Midbrain (tissue), 1 donor: ENCODE measurements around the gene RBFOX2.

Source experiments
- DNase-seq: peaks from one replicate; lab custom pipeline; 2025; lab: John Stamatoyannopoulos, UW

The RBFOX2 gene

DNA sequence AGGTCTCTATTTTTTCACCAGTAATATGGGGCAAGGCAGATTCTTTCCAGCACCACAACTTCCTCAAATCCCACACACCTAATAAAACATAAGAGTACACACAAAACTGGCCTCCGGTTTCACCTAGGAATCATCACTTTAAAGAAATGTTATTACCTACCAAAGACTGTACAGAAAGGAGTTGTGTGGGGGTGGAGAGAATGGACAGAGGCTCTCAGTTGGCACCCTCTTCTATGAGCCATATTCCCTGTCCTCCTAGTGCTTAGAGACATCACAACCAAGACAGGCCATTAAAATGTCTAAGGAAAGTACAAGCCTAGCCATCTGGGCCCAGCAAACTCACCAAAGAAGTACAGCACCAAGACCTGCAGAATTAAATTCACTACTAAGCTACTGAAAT is 56.1 kb downstream of the RBFOX2 start:
- no peak for DNase-seq

DNA sequence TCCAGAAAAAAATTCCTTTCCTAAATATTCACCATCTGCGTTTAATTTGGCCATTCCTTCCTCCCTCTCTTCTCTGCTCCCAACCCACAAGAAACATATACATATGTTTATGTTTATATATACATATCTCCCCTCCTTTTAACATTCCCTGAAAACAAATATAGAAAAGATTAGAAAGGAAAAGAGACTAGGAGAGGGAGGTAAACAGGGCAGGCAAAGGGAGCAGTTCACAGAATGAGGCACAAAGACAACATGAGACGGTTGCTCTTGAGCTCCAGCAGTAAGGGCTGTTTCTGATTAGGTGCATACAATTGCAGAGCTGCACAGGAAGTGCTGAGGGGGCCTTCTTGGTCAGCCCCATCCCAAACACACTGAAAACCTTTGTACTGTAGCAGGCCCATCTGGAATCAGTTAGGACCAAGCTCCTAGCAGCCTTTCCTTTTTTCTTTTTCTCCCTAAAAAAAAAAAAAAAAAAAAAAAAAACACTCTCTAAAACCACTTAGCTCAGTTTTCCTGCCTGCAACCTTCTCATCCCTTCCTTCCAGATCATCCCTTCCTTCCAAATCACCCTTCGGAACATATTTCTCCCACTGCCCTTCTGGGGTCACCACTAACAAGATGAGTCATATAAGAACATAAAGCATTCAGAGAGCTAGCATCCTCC is 57.0 kb downstream of the RBFOX2 start:
- DNase-seq, result no peak

GRCh38 chr22:35970616-35971455 is 57.8 kb downstream of the RBFOX2 start:
- no peak for DNase-seq

GRCh38 chr22:35967046-35967397 is 61.6 kb downstream of the RBFOX2 start:
- DNase-seq, result no peak

DNA sequence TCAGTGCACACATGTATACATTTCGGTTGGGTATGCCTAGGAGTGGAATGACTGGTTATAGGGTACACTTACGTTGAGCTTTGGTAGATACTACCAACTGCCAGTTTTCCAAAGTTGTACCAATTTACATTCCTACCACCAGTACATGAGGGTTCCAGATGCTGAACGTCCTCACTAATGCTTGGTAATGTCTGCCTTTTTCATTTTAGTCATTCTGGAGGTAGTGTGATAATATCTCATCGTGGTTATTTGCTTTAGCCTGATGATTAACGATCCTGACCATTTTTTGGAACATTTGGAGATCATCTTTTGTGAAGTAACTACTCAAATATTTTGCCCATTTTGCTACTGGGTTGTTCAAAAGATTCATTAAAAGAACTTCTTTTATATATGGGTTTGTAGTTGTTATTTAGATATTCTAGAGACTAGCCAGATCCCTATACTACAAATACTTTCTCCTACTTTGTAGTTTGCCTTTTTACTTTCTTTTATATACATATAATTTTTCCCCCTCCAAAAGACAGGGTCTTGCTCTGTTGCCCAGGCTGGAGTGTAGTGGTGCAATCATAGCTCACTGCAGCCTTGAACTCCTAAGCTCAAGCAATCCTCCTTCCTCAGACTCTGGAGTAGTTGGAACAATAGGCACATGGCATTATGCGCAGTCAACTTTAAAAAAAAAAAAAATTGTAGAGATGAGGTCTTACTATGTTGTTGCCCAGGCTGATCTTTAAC is 62.1 kb downstream of the RBFOX2 start:
- DNase-seq, result no peak

GRCh38 chr22:35963237-35963810 is 65.3 kb downstream of the RBFOX2 start:
- DNase-seq, result no peak

- peak; percentile 8 for DNase-seq
Observed at GRCh38 chr22:35961480-35962295, 66.9 kb downstream of the RBFOX2 start.

- DNase-seq, result no peak
Observed at GRCh38 chr22:35960854-35961253, 67.8 kb downstream of the RBFOX2 start.

DNA sequence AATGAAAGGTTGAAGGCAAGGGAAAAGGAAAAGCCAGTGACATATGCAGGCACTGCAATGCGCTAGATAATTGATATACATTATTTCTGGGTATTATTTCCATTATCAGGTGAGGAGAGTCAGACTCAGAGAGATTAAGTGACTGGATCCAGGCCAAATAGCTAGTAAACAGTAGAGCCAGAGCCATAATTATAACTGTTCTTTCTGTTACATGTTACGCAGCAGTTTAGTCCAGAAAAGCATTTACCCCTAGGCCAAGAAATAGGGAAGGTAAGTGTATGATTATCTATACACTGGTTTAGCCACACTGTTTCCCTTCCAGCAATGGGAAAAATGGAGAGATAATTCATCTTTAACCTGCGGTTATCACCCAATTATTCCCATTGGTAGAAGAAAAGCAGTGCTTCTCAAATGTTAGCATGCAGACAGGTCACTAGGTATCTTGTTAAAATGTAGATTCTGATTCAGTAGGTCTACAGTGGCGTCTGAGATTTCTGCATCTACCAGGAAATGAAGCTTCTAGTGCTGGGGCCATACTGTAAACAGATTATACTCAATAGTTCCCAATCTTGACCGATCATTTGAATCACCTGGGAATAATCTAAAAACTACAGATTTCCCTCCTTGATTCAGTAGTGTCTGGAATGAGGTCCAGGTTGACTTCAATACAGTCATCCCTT is 69.4 kb downstream of the RBFOX2 start:
- no peak for DNase-seq

- peak; percentile 8 for DNase-seq
Observed at GRCh38 chr22:35958334-35958733, 70.3 kb downstream of the RBFOX2 start.

DNA sequence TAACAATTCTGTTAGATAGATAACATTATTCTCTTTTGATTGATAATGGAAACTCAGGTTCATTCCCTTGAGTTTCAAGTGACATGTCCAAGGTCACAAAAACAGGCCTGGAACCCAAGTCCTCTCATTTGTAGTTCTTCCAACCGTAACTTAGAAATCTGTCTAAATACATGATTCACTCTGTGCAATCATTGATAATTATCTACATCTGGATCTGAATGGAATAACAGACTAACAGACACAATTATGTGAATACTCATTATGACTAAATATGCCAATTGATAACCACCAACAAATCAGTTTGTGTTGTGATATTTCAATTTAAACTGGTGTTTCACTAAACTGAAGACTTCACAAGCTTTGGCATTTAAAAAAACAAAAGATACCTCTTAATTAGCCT is 71.0 kb downstream of the RBFOX2 start:
- DNase-seq, result no peak

DNA sequence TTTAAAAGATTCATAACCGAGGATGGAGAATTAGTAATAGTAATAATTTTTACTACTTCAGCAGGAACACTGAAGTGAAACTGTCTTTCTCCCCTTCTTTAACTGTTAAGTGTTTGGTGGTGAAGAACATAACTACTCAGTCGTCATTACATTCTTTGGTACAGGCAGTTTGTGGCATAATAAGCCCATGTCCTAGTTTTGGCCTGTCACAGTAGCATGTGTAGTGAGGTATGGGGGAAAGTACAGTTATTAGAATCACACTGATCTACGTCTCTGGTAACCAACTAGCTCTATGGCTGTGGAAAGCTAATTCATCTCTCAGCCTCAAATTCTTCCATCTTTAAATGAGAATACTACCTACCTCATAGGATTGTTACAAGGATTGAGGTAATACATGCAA is 71.8 kb downstream of the RBFOX2 start:
- no peak for DNase-seq

DNA sequence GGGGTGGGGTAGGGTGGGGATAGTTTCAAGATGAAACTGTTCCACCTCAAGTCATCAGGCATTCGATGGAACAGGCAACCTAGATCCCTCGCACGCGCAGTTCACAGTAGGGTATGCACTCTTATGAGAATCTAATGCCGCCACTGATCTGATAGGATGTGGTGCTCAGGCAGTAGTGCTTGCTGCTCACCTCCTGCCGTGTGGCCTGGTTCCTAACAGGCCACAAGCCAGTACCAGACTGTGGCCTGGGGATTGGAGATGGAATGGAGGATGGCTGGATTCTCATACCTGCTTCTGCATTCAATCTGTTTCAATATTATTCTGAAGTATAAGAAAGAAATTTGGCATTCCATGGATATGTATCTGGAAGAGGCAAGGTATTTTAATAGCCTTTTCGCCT is 73.1 kb downstream of the RBFOX2 start:
- DNase-seq, result no peak

DNA sequence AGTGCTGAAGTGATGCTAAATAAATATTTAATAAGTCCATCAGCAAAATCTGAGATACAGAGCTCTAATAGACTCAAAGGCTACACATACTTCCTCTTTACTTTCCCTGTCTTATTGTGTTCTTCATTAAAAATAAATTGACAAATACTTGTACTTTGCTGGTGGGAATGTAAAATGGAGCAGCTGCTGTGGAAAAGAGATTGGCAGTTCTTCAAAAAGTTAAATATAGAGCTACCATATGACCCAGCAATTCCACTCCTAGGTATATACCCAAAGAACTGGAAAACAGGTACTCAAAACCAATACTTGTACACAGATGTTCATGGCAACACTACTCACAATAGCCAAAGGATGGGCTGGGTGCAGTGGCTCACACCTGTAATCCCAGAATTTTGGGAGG is 76.0 kb downstream of the RBFOX2 start:
- DNase-seq, result no peak

DNA sequence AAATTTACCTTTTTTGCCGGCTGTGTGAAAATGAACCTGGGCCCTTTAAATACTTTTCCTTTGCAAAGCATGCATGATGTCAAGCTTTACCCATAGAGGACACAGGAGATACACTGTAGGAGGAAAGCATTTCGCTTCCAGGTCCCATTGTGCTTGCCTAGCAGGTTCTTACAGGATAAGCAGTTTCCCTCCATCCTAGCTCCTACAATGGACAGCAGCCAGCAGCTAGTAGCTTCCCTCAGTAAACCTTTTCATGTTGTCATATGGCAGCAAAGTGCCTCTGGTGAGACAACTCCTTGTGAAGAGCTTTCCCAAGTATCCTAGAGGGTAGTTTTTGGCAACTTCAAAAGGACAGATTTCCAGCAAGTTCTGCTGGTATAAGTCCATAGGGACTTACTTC is 78.4 kb downstream of the RBFOX2 start:
- no peak for DNase-seq

DNA sequence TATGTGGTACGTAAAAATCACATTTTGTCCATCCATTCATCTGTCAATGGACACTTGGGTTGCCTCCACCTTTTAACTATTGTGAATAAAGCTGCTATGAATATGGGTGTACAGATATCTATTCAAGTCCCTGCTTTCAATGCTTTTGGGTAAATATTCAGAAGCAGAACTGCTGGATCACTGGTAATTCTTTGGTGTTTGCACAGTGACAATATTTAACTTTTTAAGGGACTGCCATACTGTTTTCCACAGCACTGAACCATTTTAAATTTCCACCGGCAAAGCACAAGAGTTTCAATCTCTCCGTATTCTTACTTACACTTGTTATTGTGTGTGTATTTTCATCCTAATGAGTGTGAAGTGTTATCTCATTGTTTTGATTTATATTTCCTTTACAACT is 79.4 kb downstream of the RBFOX2 start:
- no peak for DNase-seq

GRCh38 chr22:35947794-35948425 is 80.7 kb downstream of the RBFOX2 start:
- DNase-seq, result no peak

DNA sequence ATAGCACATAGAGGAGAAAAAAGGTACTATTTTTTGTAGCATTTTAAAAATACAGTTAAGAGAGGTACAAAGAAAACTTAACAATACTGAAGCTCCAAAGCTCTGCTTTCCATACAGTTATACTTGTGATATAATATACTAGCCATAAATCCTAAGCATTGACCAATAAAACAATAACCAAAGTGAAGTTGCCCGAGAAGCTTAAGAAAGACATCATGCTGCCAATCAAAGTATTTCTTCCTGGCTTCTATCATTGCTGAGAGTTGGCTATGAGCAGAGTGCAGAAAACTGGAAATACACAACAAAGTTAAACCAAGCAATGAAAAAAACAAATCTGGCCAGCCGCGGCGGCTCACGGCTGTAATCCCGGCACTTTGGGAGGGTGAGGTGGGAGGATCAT is 84.2 kb downstream of the RBFOX2 start:
- DNase-seq, result no peak

DNA sequence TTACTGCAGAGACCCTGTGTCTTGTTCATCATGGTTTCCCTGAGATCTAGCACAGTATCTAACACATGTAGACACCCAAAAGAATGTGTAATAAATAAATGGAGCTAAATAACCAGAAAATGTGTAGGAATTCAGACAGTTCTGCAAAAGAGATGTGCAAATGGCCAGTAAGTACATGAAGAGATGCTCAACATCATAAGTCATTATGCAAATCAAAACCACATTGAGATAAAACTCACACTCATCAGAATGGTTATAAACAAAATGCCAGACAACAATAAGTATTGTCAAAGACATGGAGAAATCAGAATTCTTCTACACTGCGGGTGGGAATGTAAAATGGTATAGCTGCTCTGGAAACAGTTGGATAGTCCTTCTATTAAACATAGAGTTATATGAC is 88.5 kb downstream of the RBFOX2 start:
- no peak for DNase-seq

GRCh38 chr22:35938226-35938625 is 90.4 kb downstream of the RBFOX2 start:
- no peak for DNase-seq

DNA sequence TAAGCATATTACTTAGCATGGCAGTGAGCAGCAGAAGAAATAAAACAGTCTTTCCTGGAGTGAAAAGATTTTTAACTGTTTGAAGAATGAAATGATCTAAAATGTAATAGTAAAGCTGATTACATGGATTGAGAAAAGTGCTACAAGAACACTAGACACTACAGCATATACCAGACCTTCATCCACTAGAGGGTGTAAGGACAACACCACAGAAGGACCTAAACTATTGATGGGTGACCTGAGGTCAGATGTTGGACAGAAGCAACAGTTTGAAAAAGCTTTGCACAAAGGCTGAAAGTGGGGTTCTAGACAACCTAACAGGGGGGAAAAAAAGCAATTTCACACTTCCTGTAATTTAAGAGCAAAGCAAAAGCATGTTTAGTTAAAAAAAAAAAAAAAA is 97.7 kb downstream of the RBFOX2 start:
- peak; percentile 73 for DNase-seq
